ENCODE measurements around the gene NPIPA7. TPM values are rescaled to one million over a fixed set of nuclear protein-coding genes. Genes with fewer than 3 reads are reported as not detected.

Gene NPIPA7
- total RNA-seq, 2 experiments from 2014 or later = 10.8 to 12.9 TPM

Small RNAs within 50 kb of the gene (microRNA-seq; reads per million reads assigned to microRNA genes)
- not detected for gene MIR6511A3
- gene MIR6770-2 = not detected

Other genes with a start within 250 kb of the NPIPA7 start
- under 1 TPM in 1 of 2 experiments, not detected in 1; 0.16 TPM for gene ABCC6, start 155.6 kb upstream of the NPIPA7 start, total RNA-seq
- gene NOMO3, start 146.6 kb upstream of the NPIPA7 start, total RNA-seq = 10 to 100 TPM; 26.0 to 26.4 TPM

All from activated CD8-positive, alpha-beta memory T cell treated with anti-CD3 and anti-CD28 coated beads, Interleukin-2, amount 10 ng/mL, durations not matched to agents 7 days and 5 days (primary cell).